Panc1 (cell line): Measurements from ENCODE around the gene TOP2A. TPM values are rescaled to one million over a fixed set of nuclear protein-coding genes. Genes with fewer than 3 reads are reported as not detected.
A peak's percentile ranks its signal among the peaks of the same experiment; 100 is the strongest.

Source experiments
- ATAC-seq: fragments of 200-7000 bp; cut with Tn5 transposase; 2 replicates; pipeline ENCODE4 v1.9.1; 2020; ENCODE audit warnings: mild to moderate bottlenecking, moderate library complexity
- Bru-seq: library from RNA; stranded (reverse); fragments of 400-500 nt; gene quantifications from one replicate; lab custom pipeline; 2021; lab: Mats Ljungman, UMichigan
- BruChase-seq, 2 experiments: library from RNA; stranded (reverse); fragments of 400-500 nt; gene quantifications; one replicate each; lab custom pipeline; 2021; lab: Mats Ljungman, UMichigan
- BruUV-seq: library from RNA; stranded (reverse); fragments of 400-500 nt; replicated peaks from 2 replicates; lab custom pipeline; 2021; lab: Mats Ljungman, UMichigan
- CTCF ChIA-PET: fragments of 300-600 bp; sonication (Branson Sonifier 250); formaldehyde crosslinking; loops from one replicate; lab custom pipeline; 2022; ENCODE audit warnings: antibody characterized with exemption; lab: Charles Lee
- POLR2A ChIA-PET: fragments of 300-600 bp; sonication (Branson Sonifier 250); formaldehyde crosslinking; loops from one replicate; lab custom pipeline; 2022; ENCODE audit warnings: antibody characterized with exemption; lab: Charles Lee
- DNase-seq: peaks from one replicate; pipeline ENCODE4 v3.0.0-alpha.2; 2010; ENCODE audit warnings: low read depth, low spot score
- H3K27ac ChIP-seq: 2 replicates; pipeline ENCODE4 v1.5.1; 2011; ENCODE audit warnings: mild to moderate bottlenecking, low read length, inconsistent platforms
- H3K27me3 ChIP-seq: fragments of 200-500 bp; sonication (Bioruptor generic); 2 replicates; pipeline ENCODE4 v1.6.0; 2014; ENCODE audit warnings: low read length, inconsistent platforms; ENCODE audit not compliant: control insufficient read depth, insufficient read depth
- H3K36me3 ChIP-seq: fragments of 200-500 bp; sonication (Bioruptor generic); 2 replicates; pipeline ENCODE4 v1.5.1; 2014; ENCODE audit warnings: inconsistent platforms, mild to moderate bottlenecking, low read length, moderate library complexity; ENCODE audit not compliant: control insufficient read depth, insufficient read depth
- H3K4me1 ChIP-seq: 2 replicates; pipeline ENCODE4 v1.5.1; 2011; ENCODE audit warnings: inconsistent platforms, mild to moderate bottlenecking, low read length, moderate library complexity; ENCODE audit not compliant: control insufficient read depth, insufficient read depth
- H3K4me3 ChIP-seq, 2 experiments: 2 replicates each; pipeline ENCODE4 v1.5.1; 2011 to 2012; ENCODE audit warnings: low read depth in 2 of 2, low read length in 2 of 2, mild to moderate bottlenecking in 2 of 2, inconsistent platforms in 1 of 2, moderate library complexity in 1 of 2
- H3K9me3 ChIP-seq: fragments of 200-500 bp; sonication (Bioruptor generic); 2 replicates; pipeline ENCODE4 v1.5.1; 2014; ENCODE audit warnings: low read depth, mild to moderate bottlenecking, inconsistent platforms, low read length, moderate library complexity; ENCODE audit not compliant: control insufficient read depth, insufficient read depth
- POLR2AphosphoS5 ChIP-seq: IDR thresholded peaks from 2 replicates; pipeline ENCODE4 v1.6.1; 2012; ENCODE audit warnings: mild to moderate bottlenecking, low read depth, low read length, moderate library complexity
- SIN3A ChIP-seq: IDR thresholded peaks from 2 replicates; pipeline ENCODE4 v1.6.1; 2012; ENCODE audit warnings: low read depth, mild to moderate bottlenecking, low read length, moderate library complexity, borderline replicate concordance; ENCODE audit not compliant: insufficient read depth
- TCF7L2 ChIP-seq: IDR thresholded peaks from 2 replicates; pipeline ENCODE4 v1.6.1; 2011; ENCODE audit warnings: mild to moderate bottlenecking, low read depth, low read length, inconsistent platforms
- in situ Hi-C: cut with HindIII; loops from 2 replicates; pipeline ENCODE4 v1.10.0; 2016; ENCODE audit warnings: low sequenced_read_pairs, low pct_unique_long_range_greater_than_20kb
- intact Hi-C: fragments of 100-400 bp; cut with micrococcal nuclease; formaldehyde crosslinking; loops from one replicate; pipeline ENCODE4 v1.10.0; 2022; ENCODE audit not compliant: unreplicated experiment
- long read RNA-seq: library from polyadenylated mRNA; unstranded; transcript quantifications from one replicate; pipeline ENCODE4 v2.0.0, GENCODE V29; 2021; ENCODE audit not compliant: unreplicated experiment
- polyA plus RNA-seq: library from polyadenylated mRNA; unstranded; fragments of >200 nt; gene quantifications from one replicate; pipeline ENCODE4 v1.2.1, GENCODE V29; 2012; ENCODE audit warnings: missing spikeins; ENCODE audit not compliant: insufficient read length
- total RNA-seq: library from RNA; stranded (reverse); gene quantifications from one replicate; pipeline ENCODE4 v1.2.1, GENCODE V29; 2021; ENCODE audit not compliant: unreplicated experiment
- TF ChIP-seq, protein P1 (sequence below), 2 experiments: IDR thresholded peaks; 2 replicates each; pipeline ENCODE4 v1.6.1; 2011 to 2012; ENCODE audit warnings: low read depth in 2 of 2, control low read depth in 1 of 2, low read length in 1 of 2, mild to moderate bottlenecking in 1 of 2, moderate library complexity in 1 of 2; ENCODE audit not compliant: insufficient read depth in 1 of 2
- TF ChIP-seq, protein P2 (sequence below): fragments of 450-650 bp; IDR thresholded peaks from 2 replicates; pipeline ENCODE4 v1.5.1; 2017; ENCODE audit warnings: mild to moderate bottlenecking

TOP2A gene, protein sequence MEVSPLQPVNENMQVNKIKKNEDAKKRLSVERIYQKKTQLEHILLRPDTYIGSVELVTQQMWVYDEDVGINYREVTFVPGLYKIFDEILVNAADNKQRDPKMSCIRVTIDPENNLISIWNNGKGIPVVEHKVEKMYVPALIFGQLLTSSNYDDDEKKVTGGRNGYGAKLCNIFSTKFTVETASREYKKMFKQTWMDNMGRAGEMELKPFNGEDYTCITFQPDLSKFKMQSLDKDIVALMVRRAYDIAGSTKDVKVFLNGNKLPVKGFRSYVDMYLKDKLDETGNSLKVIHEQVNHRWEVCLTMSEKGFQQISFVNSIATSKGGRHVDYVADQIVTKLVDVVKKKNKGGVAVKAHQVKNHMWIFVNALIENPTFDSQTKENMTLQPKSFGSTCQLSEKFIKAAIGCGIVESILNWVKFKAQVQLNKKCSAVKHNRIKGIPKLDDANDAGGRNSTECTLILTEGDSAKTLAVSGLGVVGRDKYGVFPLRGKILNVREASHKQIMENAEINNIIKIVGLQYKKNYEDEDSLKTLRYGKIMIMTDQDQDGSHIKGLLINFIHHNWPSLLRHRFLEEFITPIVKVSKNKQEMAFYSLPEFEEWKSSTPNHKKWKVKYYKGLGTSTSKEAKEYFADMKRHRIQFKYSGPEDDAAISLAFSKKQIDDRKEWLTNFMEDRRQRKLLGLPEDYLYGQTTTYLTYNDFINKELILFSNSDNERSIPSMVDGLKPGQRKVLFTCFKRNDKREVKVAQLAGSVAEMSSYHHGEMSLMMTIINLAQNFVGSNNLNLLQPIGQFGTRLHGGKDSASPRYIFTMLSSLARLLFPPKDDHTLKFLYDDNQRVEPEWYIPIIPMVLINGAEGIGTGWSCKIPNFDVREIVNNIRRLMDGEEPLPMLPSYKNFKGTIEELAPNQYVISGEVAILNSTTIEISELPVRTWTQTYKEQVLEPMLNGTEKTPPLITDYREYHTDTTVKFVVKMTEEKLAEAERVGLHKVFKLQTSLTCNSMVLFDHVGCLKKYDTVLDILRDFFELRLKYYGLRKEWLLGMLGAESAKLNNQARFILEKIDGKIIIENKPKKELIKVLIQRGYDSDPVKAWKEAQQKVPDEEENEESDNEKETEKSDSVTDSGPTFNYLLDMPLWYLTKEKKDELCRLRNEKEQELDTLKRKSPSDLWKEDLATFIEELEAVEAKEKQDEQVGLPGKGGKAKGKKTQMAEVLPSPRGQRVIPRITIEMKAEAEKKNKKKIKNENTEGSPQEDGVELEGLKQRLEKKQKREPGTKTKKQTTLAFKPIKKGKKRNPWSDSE (N-terminal part only)
- total RNA-seq (230 TPM), Bru-seq, nascent RNA (percentile 98 among the genes with signal in this experiment), BruChase-seq, experiment 1, labeled RNA remaining after a 2-hour chase (percentile 99 among the genes with signal in this experiment), BruChase-seq, experiment 2, labeled RNA remaining after a 6-hour chase (percentile 99 among the genes with signal in this experiment)
- 28.5 TPM for polyA plus RNA-seq
- long read RNA-seq, full-length matches to known transcripts: 15 of 810 reads
- long read RNA-seq, partial matches to known transcripts: 666 of 810 reads
- long read RNA-seq, other reads (novel, unspliced or antisense): 129 of 810 reads

DNA sequence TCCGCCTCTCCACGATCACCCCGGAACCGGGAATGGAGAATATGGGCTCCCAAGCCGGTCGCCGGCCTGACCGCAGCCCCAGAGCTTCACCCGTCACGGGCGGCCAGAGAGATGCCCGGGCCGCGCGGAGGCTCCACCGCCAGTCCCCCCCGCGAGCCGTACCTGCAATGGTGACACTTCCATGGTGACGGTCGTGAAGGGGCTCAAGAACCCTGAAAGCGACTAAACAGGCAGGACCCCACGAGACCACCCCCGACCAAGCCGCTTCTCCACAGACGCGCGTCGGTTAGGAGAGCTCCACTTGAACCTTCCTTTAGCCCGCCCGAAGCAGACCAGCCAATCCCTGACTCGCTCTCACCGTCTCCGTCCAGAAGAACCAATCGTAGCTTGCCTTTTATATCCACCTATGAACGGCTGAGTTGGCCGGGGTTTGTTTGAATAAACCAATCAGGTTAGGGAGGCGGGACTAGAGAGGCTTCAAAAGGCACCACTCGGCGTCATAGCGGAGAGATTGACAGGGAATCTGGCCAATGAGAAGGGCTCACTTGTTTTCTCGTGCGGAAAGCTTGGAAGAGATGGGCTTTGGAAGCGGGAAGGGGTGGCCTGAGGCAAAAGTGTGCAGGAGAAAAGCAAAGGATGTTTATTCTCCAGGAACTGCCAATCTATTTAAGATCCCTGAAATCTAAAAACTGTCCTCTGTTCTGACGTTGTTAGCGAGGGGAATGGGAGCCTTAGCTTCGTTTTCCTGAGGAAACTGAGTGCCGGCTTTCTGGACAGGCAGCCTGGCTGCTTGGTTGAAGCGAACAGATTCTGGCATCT is at the start of gene TOP2A:
TOP2A (minus strand) TSS at position 288 of the 819 bp plus-strand sequence; CDS start at position 183, 105 bp downstream.
- in situ Hi-C loops: no loop called here
- no TSS peak for BruUV-seq
- CTCF ChIA-PET: interaction anchor here (0.6 to 1.7 kb wide), 7 partner anchors 15 to 134 kb away, joined by 3 to 19 read pairs (median 4); partner anchors contain the start of gene IGFBP4

More for the DNA sequence above, at the start of gene TOP2A:
- Histone ChIP-seq H3K27ac (peak within 1 kb of the TSS; percentile 95), H3K4me3 (peak within 1 kb of the TSS; percentile 83 to 86), H3K9me3 (no peaks in the 10 kb centered on the region), H3K27me3 (no peaks in the 10 kb centered on the region), H3K4me1 (peaks cover 18% of the 10 kb centered on the region), H3K36me3 (peaks cover 24% of the 10 kb centered on the region)
- peak; percentile 99 for DNase-seq
- intact Hi-C loops: loop anchor here (10.0 kb wide), 1 partner anchor 113 kb away; the partner anchor contains the start of gene RARA
- POLR2A ChIA-PET: interaction anchor here (0.5 to 1.1 kb wide), 6 partner anchors 10 to 259 kb away, joined by 3 to 4 read pairs (median 3); no protein-coding TSS in a partner anchor
- TF ChIP-seq TCF7L2 (0 out of 2 replicates have a peak, but pooled peaks have one; percentile 44), SIN3A (peak; percentile 97), POLR2AphosphoS5 (peak; percentile 94)
- TF ChIP-seq, protein P1, sequence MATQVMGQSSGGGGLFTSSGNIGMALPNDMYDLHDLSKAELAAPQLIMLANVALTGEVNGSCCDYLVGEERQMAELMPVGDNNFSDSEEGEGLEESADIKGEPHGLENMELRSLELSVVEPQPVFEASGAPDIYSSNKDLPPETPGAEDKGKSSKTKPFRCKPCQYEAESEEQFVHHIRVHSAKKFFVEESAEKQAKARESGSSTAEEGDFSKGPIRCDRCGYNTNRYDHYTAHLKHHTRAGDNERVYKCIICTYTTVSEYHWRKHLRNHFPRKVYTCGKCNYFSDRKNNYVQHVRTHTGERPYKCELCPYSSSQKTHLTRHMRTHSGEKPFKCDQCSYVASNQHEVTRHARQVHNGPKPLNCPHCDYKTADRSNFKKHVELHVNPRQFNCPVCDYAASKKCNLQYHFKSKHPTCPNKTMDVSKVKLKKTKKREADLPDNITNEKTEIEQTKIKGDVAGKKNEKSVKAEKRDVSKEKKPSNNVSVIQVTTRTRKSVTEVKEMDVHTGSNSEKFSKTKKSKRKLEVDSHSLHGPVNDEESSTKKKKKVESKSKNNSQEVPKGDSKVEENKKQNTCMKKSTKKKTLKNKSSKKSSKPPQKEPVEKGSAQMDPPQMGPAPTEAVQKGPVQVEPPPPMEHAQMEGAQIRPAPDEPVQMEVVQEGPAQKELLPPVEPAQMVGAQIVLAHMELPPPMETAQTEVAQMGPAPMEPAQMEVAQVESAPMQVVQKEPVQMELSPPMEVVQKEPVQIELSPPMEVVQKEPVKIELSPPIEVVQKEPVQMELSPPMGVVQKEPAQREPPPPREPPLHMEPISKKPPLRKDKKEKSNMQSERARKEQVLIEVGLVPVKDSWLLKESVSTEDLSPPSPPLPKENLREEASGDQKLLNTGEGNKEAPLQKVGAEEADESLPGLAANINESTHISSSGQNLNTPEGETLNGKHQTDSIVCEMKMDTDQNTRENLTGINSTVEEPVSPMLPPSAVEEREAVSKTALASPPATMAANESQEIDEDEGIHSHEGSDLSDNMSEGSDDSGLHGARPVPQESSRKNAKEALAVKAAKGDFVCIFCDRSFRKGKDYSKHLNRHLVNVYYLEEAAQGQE (IDR thresholded peaks at IDR 0.05; ENCODE audit: insufficient read depth in 1 of 2, low read depth in 2 of 2, low read length in 1 of 2): no peak
- TF ChIP-seq, protein P2, sequence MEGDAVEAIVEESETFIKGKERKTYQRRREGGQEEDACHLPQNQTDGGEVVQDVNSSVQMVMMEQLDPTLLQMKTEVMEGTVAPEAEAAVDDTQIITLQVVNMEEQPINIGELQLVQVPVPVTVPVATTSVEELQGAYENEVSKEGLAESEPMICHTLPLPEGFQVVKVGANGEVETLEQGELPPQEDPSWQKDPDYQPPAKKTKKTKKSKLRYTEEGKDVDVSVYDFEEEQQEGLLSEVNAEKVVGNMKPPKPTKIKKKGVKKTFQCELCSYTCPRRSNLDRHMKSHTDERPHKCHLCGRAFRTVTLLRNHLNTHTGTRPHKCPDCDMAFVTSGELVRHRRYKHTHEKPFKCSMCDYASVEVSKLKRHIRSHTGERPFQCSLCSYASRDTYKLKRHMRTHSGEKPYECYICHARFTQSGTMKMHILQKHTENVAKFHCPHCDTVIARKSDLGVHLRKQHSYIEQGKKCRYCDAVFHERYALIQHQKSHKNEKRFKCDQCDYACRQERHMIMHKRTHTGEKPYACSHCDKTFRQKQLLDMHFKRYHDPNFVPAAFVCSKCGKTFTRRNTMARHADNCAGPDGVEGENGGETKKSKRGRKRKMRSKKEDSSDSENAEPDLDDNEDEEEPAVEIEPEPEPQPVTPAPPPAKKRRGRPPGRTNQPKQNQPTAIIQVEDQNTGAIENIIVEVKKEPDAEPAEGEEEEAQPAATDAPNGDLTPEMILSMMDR: no peak
- ATAC-seq: peak; percentile 97
